22Rv1 (cell line): ENCODE data around the gene NBEA.

Experiments
- H3K27ac ChIP-seq: fragments of 450-650 bp; 2 replicates; pipeline ENCODE4 v1.5.1; 2017
- ZFX ChIP-seq: fragments of 450-650 bp; IDR thresholded peaks from 2 replicates; pipeline ENCODE4 v1.6.1; 2017; ENCODE audit warnings: antibody characterized with exemption, borderline replicate concordance
- TF ChIP-seq, protein P1 (sequence below): fragments of 450-650 bp; IDR thresholded peaks from 2 replicates; pipeline ENCODE4 v1.5.1; 2017; ENCODE audit warnings: mild to moderate bottlenecking

Gene NBEA

DNA sequence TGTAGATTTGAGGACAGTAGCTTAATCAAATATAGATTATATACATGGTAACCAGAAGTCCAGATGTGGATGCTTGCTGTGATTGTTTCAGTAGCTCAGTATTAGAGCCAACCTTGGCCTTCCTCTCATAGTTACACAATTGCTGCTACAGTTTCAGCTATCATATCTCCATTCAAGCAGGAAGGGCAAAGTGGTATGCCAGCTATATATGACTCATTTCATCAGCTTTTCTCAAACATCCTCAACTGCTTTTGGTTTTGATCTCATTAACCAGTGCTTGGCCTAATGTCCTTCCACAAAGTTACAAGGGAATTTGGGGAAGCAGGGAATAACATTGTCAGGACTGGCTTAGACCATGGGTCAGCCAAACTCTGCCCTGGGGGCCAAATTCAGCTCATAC, 607.4 kb downstream of the NBEA start:
- no peak overlapping the region for H3K27ac ChIP-seq
- TF ChIP-seq ZFX, result no peak
- TF ChIP-seq, protein P1, sequence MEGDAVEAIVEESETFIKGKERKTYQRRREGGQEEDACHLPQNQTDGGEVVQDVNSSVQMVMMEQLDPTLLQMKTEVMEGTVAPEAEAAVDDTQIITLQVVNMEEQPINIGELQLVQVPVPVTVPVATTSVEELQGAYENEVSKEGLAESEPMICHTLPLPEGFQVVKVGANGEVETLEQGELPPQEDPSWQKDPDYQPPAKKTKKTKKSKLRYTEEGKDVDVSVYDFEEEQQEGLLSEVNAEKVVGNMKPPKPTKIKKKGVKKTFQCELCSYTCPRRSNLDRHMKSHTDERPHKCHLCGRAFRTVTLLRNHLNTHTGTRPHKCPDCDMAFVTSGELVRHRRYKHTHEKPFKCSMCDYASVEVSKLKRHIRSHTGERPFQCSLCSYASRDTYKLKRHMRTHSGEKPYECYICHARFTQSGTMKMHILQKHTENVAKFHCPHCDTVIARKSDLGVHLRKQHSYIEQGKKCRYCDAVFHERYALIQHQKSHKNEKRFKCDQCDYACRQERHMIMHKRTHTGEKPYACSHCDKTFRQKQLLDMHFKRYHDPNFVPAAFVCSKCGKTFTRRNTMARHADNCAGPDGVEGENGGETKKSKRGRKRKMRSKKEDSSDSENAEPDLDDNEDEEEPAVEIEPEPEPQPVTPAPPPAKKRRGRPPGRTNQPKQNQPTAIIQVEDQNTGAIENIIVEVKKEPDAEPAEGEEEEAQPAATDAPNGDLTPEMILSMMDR, result no peak

DNA sequence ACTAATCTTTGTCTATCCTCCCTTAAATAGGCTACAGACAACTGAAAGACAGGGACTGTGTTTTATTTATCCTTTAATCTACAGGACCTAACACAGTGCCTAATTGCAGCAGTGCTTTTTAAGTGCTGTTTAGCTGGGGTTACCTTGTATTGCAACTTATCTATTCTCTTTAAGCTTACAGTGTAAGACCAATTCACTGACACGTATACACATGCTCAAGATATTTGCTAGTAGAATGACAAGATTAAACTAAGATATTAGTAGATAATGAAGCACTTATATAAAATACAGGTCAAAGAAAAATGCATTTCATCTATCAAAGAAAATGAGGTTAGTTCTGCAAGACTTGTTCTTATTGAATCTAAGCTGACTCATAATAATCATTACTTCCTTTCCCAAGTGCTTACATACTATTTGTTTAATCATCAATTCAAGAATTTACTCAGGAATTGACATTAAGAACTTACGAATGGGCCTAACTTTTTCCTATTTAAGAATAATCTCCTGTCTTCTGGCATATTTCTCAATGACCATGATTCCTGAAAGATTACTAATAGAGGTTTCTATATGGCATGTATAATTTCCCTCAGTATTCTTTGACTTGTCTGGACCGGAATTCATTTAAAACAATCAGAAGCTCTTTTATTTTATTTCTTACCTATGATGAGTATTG, 610.2 kb downstream of the NBEA start:
- TF ChIP-seq, protein P1, result no peak
- TF ChIP-seq ZFX, result no peak
- H3K27ac ChIP-seq, result no peak overlapping the region

DNA sequence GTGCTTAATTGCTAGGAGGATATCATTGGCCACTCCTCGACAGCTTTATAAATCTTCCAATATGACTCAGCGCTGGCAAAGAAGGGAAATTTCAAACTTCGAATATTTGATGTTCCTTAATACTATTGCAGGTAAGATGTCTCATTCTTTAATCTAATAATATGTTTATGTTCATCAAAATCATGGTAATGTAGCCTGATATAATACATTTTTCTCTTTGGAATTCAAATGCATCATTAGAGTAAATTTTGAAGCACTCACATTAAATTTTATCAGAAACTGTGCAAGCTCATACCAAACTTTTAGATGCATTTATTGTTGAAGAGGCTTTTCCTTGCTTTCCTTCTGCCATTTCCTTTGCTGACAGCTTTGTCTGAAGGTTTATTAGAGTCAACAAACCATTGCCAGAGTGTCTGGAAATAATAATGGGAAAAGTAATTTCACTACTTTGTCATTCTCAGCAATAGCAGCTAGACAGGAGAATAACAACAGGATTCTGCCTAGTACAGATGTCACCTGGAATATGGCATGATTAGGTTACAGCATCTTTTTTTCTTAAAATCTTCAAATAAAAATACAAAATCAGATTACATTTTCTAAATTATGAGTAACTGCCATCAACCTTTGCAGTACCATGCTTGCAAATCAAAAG, 613.0 kb downstream of the NBEA start:
- TF ChIP-seq, protein P1, result no peak
- no peak for TF ChIP-seq ZFX
- no peak overlapping the region for H3K27ac ChIP-seq

DNA sequence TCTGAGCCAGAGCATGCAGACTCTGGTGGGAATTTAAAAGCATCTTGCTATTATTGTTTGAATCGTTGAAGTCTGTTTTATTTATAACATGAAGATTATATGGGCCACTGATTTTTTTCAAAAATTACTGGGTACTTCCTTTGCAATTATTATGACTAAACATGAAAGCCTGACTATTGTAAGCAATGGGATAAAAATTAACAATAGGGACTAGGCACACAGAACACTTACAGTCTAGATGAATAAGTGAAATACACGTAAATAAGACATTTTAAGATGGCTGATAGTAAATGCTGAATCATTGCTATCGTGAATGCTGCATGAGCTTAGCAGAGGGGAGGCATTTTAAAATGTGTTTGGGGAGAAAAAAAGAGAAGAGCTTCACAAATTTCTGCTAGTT, 615.4 kb downstream of the NBEA start:
- TF ChIP-seq, protein P1, result no peak
- TF ChIP-seq ZFX, result no peak

DNA sequence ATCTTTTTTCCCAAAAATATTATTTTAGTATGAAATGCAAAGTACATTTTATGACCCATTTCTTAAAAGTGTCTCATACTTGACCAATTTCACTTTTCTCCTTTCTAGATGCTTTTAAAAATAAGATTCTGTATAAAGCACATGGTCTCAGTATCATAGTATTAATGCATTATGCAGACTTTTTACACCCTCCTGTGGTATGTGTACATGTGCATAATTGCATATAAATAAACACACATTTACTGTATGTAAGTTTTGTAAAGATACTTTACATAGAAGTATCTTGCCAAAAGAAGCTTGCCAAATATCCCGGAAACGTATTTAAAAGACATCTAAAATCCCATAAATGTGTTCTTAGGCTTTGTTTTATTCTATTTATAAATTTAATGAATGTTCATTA, 619.5 kb downstream of the NBEA start:
- H3K27ac ChIP-seq, result no peak overlapping the region
- TF ChIP-seq, protein P1, result no peak
- no peak for TF ChIP-seq ZFX

More for the DNA sequence above, 615.4 kb downstream of the NBEA start:
- no peak overlapping the region for H3K27ac ChIP-seq

DNA sequence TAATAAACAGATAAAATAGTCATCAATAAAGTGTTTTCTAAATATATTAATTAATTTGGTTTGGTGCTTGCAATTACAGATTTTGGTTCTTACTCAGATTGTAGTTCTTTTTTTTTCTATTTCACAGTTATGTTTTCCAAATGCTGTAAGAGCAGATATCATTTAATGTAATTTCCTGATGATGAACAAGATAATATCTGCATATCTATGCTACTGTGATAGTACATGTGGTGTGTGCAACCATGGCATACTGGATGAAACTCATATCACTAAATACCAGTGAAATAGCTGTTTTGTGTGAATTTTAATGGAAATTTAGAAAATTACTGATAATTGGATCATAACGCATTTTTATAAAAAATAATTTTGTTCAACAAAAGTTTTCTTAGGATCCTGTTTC, 623.2 kb downstream of the NBEA start:
- H3K27ac ChIP-seq, result no peak overlapping the region
- no peak for TF ChIP-seq ZFX
- TF ChIP-seq, protein P1, result no peak

DNA sequence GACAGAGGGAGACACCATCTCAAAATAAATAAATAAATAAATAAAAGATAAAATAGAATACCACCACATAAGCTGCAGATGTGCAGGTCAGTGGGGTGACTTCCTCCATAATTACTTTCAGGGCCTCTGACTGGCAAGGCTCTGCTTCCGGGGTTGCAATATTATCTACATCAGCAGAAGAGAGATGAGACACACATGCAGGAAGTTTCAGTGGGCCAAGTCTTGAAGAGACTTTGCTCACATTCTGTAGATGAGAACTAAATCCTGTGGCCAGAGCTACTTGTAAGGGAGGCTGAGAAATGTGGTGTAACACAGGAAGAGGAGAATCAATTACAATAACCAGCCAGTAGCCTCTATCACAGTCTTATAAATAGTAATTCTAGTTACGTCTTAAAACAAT, 624.3 kb downstream of the NBEA start:
- TF ChIP-seq, protein P1, result no peak
- TF ChIP-seq ZFX, result no peak
- H3K27ac ChIP-seq, result no peak overlapping the region
